ENCODE measurements around the gene CEP112. TPM values are rescaled to one million over a fixed set of nuclear protein-coding genes. Genes with fewer than 3 reads are reported as not detected.

CEP112 gene
- total and polyA plus RNA-seq, 2 of the 13 experiments (the other 11 are each of a cell fraction or from before 2014, with no cell fraction given), result 1.2 to 3.4 TPM

DNA sequence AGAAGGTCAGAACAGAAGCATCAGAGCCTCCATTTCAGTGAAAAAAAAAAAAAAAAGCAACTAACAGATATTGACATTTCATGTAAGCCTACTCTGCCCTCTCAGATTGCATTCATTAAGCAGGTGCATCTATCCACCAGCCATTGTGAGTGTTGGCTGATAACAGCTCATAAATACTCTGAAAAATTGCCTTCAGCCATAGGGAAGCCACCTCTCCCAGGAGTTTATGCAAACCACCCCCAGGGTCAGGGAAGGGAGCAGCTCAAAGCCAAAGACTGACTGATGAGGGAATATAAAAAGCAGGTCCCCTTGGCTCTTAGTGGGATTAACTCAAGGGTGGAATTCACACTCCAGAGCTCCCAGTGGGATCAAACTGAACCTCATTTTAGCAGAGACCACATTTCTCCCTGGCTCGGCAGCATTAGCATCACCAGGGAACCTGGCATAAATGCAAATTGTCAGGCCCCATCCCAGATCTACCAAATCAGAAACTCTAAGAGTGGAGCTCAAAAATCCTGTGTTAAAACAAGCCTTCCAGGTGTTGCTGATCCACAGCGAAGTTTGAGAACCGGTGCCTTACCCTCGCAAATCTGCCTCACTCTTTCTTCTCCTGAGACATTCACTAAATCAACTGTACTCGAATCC lies 23.1 kb upstream of the CEP112 start (continued):
- TF ChIP-seq, protein P1, sequence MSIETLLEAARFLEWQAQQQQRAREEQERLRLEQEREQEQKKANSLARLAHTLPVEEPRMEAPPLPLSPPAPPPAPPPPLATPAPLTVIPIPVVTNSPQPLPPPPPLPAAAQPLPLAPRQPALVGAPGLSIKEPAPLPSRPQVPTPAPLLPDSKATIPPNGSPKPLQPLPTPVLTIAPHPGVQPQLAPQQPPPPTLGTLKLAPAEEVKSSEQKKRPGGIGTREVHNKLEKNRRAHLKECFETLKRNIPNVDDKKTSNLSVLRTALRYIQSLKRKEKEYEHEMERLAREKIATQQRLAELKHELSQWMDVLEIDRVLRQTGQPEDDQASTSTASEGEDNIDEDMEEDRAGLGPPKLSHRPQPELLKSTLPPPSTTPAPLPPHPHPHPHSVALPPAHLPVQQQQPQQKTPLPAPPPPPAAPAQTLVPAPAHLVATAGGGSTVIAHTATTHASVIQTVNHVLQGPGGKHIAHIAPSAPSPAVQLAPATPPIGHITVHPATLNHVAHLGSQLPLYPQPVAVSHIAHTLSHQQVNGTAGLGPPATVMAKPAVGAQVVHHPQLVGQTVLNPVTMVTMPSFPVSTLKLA (IDR thresholded peaks at IDR 0.05), result no peak
- TF ChIP-seq MAFG (CRISPR knock-in tag; IDR thresholded peaks at IDR 0.05) (no peak), ZNF557 (CRISPR knock-in tag; IDR thresholded peaks at IDR 0.05) (no peak), TBX2 (CRISPR knock-in tag; IDR thresholded peaks at IDR 0.05; ENCODE audit: borderline replicate concordance) (no peak), TBX3 (IDR thresholded peaks at IDR 0.05; ENCODE audit: borderline replicate concordance) (no peak), ZNF205 (CRISPR knock-in tag; IDR thresholded peaks at IDR 0.05) (no peak), RBM22 (optimal IDR thresholded peaks at IDR 0.05; ENCODE audit: low read length) (peak; percentile 61), MXD4 (CRISPR knock-in tag; IDR thresholded peaks at IDR 0.05) (no peak), ZNF431 (CRISPR knock-in tag; IDR thresholded peaks at IDR 0.05; ENCODE audit: borderline replicate concordance, low read depth) (no peak), ZNF670 (CRISPR knock-in tag; IDR thresholded peaks at IDR 0.05; ENCODE audit: borderline replicate concordance) (no peak), CCAR2 (optimal IDR thresholded peaks at IDR 0.05; ENCODE audit: low read depth, low read length) (no peak), SIX4 (CRISPR knock-in tag; IDR thresholded peaks at IDR 0.05) (no peak), ZFY (CRISPR knock-in tag; IDR thresholded peaks at IDR 0.05) (no peak), ZIK1 (CRISPR knock-in tag; IDR thresholded peaks at IDR 0.05; ENCODE audit: borderline replicate concordance, low read depth) (no peak)
- TF ChIP-seq, protein P2, sequence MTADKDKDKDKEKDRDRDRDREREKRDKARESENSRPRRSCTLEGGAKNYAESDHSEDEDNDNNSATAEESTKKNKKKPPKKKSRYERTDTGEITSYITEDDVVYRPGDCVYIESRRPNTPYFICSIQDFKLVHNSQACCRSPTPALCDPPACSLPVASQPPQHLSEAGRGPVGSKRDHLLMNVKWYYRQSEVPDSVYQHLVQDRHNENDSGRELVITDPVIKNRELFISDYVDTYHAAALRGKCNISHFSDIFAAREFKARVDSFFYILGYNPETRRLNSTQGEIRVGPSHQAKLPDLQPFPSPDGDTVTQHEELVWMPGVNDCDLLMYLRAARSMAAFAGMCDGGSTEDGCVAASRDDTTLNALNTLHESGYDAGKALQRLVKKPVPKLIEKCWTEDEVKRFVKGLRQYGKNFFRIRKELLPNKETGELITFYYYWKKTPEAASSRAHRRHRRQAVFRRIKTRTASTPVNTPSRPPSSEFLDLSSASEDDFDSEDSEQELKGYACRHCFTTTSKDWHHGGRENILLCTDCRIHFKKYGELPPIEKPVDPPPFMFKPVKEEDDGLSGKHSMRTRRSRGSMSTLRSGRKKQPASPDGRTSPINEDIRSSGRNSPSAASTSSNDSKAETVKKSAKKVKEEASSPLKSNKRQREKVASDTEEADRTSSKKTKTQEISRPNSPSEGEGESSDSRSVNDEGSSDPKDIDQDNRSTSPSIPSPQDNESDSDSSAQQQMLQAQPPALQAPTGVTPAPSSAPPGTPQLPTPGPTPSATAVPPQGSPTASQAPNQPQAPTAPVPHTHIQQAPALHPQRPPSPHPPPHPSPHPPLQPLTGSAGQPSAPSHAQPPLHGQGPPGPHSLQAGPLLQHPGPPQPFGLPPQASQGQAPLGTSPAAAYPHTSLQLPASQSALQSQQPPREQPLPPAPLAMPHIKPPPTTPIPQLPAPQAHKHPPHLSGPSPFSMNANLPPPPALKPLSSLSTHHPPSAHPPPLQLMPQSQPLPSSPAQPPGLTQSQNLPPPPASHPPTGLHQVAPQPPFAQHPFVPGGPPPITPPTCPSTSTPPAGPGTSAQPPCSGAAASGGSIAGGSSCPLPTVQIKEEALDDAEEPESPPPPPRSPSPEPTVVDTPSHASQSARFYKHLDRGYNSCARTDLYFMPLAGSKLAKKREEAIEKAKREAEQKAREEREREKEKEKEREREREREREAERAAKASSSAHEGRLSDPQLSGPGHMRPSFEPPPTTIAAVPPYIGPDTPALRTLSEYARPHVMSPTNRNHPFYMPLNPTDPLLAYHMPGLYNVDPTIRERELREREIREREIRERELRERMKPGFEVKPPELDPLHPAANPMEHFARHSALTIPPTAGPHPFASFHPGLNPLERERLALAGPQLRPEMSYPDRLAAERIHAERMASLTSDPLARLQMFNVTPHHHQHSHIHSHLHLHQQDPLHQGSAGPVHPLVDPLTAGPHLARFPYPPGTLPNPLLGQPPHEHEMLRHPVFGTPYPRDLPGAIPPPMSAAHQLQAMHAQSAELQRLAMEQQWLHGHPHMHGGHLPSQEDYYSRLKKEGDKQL (CRISPR knock-in tag; IDR thresholded peaks at IDR 0.05; ENCODE audit: low read depth), result no peak
- TF ChIP-seq, protein P3, sequence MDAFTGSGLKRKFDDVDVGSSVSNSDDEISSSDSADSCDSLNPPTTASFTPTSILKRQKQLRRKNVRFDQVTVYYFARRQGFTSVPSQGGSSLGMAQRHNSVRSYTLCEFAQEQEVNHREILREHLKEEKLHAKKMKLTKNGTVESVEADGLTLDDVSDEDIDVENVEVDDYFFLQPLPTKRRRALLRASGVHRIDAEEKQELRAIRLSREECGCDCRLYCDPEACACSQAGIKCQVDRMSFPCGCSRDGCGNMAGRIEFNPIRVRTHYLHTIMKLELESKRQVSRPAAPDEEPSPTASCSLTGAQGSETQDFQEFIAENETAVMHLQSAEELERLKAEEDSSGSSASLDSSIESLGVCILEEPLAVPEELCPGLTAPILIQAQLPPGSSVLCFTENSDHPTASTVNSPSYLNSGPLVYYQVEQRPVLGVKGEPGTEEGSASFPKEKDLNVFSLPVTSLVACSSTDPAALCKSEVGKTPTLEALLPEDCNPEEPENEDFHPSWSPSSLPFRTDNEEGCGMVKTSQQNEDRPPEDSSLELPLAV (CRISPR knock-in tag; conservative IDR thresholded peaks at IDR 0.05; ENCODE audit: low read depth), result 0 out of 2 replicates have a peak, but pooled peaks have one; percentile 48
- TF ChIP-seq, protein P4, sequence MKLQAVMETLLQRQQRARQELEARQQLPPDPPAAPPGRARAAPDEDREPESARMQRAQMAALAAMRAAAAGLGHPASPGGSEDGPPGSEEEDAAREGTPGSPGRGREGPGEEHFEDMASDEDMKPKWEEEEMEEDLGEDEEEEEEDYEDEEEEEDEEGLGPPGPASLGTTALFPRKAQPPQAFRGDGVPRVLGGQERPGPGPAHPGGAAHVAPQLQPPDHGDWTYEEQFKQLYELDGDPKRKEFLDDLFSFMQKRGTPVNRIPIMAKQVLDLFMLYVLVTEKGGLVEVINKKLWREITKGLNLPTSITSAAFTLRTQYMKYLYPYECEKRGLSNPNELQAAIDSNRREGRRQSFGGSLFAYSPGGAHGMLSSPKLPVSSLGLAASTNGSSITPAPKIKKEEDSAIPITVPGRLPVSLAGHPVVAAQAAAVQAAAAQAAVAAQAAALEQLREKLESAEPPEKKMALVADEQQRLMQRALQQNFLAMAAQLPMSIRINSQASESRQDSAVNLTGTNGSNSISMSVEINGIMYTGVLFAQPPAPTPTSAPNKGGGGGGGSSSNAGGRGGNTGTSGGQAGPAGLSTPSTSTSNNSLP (IDR thresholded peaks at IDR 0.05; ENCODE audit: low read depth, low read length), result no peak
- TF ChIP-seq, protein P5, sequence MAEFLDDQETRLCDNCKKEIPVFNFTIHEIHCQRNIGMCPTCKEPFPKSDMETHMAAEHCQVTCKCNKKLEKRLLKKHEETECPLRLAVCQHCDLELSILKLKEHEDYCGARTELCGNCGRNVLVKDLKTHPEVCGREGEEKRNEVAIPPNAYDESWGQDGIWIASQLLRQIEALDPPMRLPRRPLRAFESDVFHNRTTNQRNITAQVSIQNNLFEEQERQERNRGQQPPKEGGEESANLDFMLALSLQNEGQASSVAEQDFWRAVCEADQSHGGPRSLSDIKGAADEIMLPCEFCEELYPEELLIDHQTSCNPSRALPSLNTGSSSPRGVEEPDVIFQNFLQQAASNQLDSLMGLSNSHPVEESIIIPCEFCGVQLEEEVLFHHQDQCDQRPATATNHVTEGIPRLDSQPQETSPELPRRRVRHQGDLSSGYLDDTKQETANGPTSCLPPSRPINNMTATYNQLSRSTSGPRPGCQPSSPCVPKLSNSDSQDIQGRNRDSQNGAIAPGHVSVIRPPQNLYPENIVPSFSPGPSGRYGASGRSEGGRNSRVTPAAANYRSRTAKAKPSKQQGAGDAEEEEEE (CRISPR knock-in tag; IDR thresholded peaks at IDR 0.05; ENCODE audit: borderline replicate concordance), result no peak

Measured in HepG2 (cell line).